Mesenchymal stem cell (in vitro differentiated cells and primary cell): Measurements from ENCODE around the gene ATP6AP2.
"Not testable (repeated sequence)": the region's sequence is repeated elsewhere in the genome, so short reads cannot be mapped to it uniquely, and the experiment has no call there.

Experiments
- DNase-seq: peaks from one replicate; pipeline ENCODE4 v3.0.0-alpha.2; 2013
- H2AFZ ChIP-seq: one replicate; pipeline ENCODE4 v1.6.1; 2013; ENCODE audit warnings: low read depth, mild to moderate bottlenecking, control low read depth, inconsistent platforms, low read length, moderate library complexity
- H2AK5ac ChIP-seq: 2 replicates; pipeline ENCODE4 v1.6.1; 2013; ENCODE audit warnings: low read length, moderate library complexity, mild to moderate bottlenecking, inconsistent platforms; ENCODE audit not compliant: severe bottlenecking
- H2BK120ac ChIP-seq: one replicate; pipeline ENCODE4 v1.6.1; 2013; ENCODE audit warnings: low read depth, mild to moderate bottlenecking, inconsistent platforms, low read length, moderate library complexity
- H2BK12ac ChIP-seq, 2 experiments: one replicate each; pipeline ENCODE4 v1.6.1; 2013; ENCODE audit warnings: inconsistent platforms in 2 of 2, low read length in 2 of 2, mild to moderate bottlenecking in 2 of 2, moderate library complexity in 2 of 2, control low read depth in 1 of 2
- H2BK15ac ChIP-seq: one replicate; pipeline ENCODE4 v1.6.1; 2013; ENCODE audit warnings: mild to moderate bottlenecking, low read depth, inconsistent platforms; ENCODE audit not compliant: poor library complexity, severe bottlenecking
- H2BK5ac ChIP-seq: 2 replicates; pipeline ENCODE4 v1.6.1; 2013; ENCODE audit warnings: low read depth, mild to moderate bottlenecking, low read length, control low read depth, inconsistent platforms; ENCODE audit not compliant: poor library complexity, severe bottlenecking
- H3K14ac ChIP-seq, 2 experiments: one replicate each; pipeline ENCODE4 v1.6.1; 2013; ENCODE audit warnings: inconsistent platforms in 2 of 2, low read length in 2 of 2, control low read depth in 1 of 2, mild to moderate bottlenecking in 1 of 2, moderate library complexity in 1 of 2
- H3K18ac ChIP-seq, 2 experiments: one replicate each; pipeline ENCODE4 v1.6.1; 2013; ENCODE audit warnings: inconsistent platforms in 2 of 2, low read length in 2 of 2, control low read depth in 1 of 2, low read depth in 1 of 2, mild to moderate bottlenecking in 1 of 2
- H3K23ac ChIP-seq, 2 experiments: one replicate each; pipeline ENCODE4 v1.6.1; 2013; ENCODE audit warnings: inconsistent platforms in 2 of 2, low read length in 2 of 2, mild to moderate bottlenecking in 2 of 2, moderate library complexity in 2 of 2, control low read depth in 1 of 2
- H3K27ac ChIP-seq: 2 replicates; pipeline ENCODE4 v1.5.1; 2013; ENCODE audit warnings: mild to moderate bottlenecking, moderate library complexity, low read length, control low read depth, inconsistent platforms; ENCODE audit not compliant: poor library complexity, severe bottlenecking
- H3K27me3 ChIP-seq, 2 experiments: 2 replicates each; pipeline versions ENCODE4 v1.6.1 to v1.7.0; 2013; ENCODE audit warnings: low read length in 2 of 2, mild to moderate bottlenecking in 2 of 2, moderate library complexity in 2 of 2, control low read depth in 1 of 2, inconsistent platforms in 1 of 2; ENCODE audit not compliant: control insufficient read depth in 1 of 2, insufficient read depth in 1 of 2
- H3K36me3 ChIP-seq, 2 experiments: 2 replicates each; pipeline versions ENCODE4 v1.6.1 to v1.7.0; 2013; ENCODE audit warnings: low read length in 2 of 2, control low read depth in 1 of 2, inconsistent platforms in 1 of 2, low read depth in 1 of 2, mild to moderate bottlenecking in 1 of 2; ENCODE audit not compliant: insufficient read depth in 2 of 2, control insufficient read depth in 1 of 2
- H3K4ac ChIP-seq, 2 experiments: one replicate each; pipeline ENCODE4 v1.6.1; 2013; ENCODE audit warnings: inconsistent platforms in 2 of 2, low read length in 2 of 2, mild to moderate bottlenecking in 2 of 2, moderate library complexity in 2 of 2, control low read depth in 1 of 2, low read depth in 1 of 2
- H3K4me1 ChIP-seq: 2 replicates; pipeline ENCODE4 v1.6.1; 2013; ENCODE audit warnings: low read depth, low read length, control low read depth; ENCODE audit not compliant: control insufficient read depth, insufficient read depth
- H3K4me2 ChIP-seq: 2 replicates; pipeline ENCODE4 v1.6.1; 2013; ENCODE audit warnings: low read length, mild to moderate bottlenecking, inconsistent platforms; ENCODE audit not compliant: poor library complexity, severe bottlenecking
- H3K4me3 ChIP-seq, 2 experiments: 2 replicates each; pipeline versions ENCODE4 v1.5.1 to v1.7.0; 2013; ENCODE audit warnings: low read length in 2 of 2, mild to moderate bottlenecking in 2 of 2, control low read depth in 1 of 2, low read depth in 1 of 2; ENCODE audit not compliant: insufficient read depth in 1 of 2
- H3K79me1 ChIP-seq: replicated peaks from 2 replicates; pipeline ENCODE4 v1.6.1; 2013; ENCODE audit warnings: mild to moderate bottlenecking, control low read depth, low read length, inconsistent platforms; ENCODE audit not compliant: poor library complexity, severe bottlenecking
- H3K9ac ChIP-seq: 2 replicates; pipeline ENCODE4 v1.7.0; 2013; ENCODE audit warnings: mild to moderate bottlenecking, low read length, moderate library complexity
- H3K9me3 ChIP-seq: 2 replicates; pipeline ENCODE4 v1.7.0; 2013; ENCODE audit warnings: mild to moderate bottlenecking, low read length; ENCODE audit not compliant: control insufficient read depth
- H4K8ac ChIP-seq: one replicate; pipeline ENCODE4 v1.6.1; 2013; ENCODE audit warnings: inconsistent platforms, mild to moderate bottlenecking, low read length, moderate library complexity
- H4K91ac ChIP-seq: one replicate; pipeline ENCODE4 v1.6.1; 2013; ENCODE audit warnings: mild to moderate bottlenecking, low read length, inconsistent platforms
- WGBS: methylation state at CpG from one replicate; pipeline ENCODE4 v1.1.7; 2013; ENCODE audit warnings: mixed read lengths; 5-methylcytosine and 5-hydroxymethylcytosine counted together

The ATP6AP2 gene

GRCh38 chrX:40579900-40580536 lies 752 bp upstream of the ATP6AP2 start:
- no peak overlapping the region for H3K4ac ChIP-seq
- peak overlapping the region; percentile 56 for H3K4me2 ChIP-seq
- no peaks in the 10 kb centered on the region for H3K9me3 ChIP-seq
- peaks cover 5% of the 10 kb centered on the region for H3K4me1 ChIP-seq
- peak overlapping the region; percentile 78 to 83 for H3K18ac ChIP-seq
- no peak overlapping the region for H2BK15ac ChIP-seq
- no peak overlapping the region for H4K8ac ChIP-seq
- H2BK12ac ChIP-seq, result no peak overlapping the region
- no peak overlapping the region for H2AFZ ChIP-seq
- H3K14ac ChIP-seq, result no peak overlapping the region
- no peak overlapping the region for H3K23ac ChIP-seq
- peak overlapping the region; percentile 93 for H3K9ac ChIP-seq
- no peak for DNase-seq
- no peaks in the 10 kb centered on the region for H3K79me1 ChIP-seq
- peak overlapping the region; percentile 79 to 87 for H3K4me3 ChIP-seq
- WGBS, result 15% methylated on average over 7 of the region's 12 CpGs
- peaks cover 0 to 41% of the 10 kb centered on the region in 2 experiments for H3K27me3 ChIP-seq
- H2BK5ac ChIP-seq, result no peak overlapping the region
- H4K91ac ChIP-seq, result no peak overlapping the region
- H3K27ac ChIP-seq, result peak overlapping the region; percentile 69
- H2BK120ac ChIP-seq, result no peak overlapping the region
- H2AK5ac ChIP-seq, result no peak overlapping the region
- no peaks in the 10 kb centered on the region for H3K36me3 ChIP-seq

GRCh38 chrX:40581336-40581920 lies 658 bp downstream of the ATP6AP2 start:
- H3K36me3 ChIP-seq, result no peaks in the 10 kb centered on the region
- H2BK15ac ChIP-seq, result no peak overlapping the region
- H2BK12ac ChIP-seq, result no peak overlapping the region
- no peaks in the 10 kb centered on the region for H3K79me1 ChIP-seq
- H3K14ac ChIP-seq, result no peak overlapping the region
- 4% methylated on average over 12 of the region's 15 CpGs for WGBS
- H4K8ac ChIP-seq, result no peak overlapping the region
- no peaks in the 10 kb centered on the region for H3K9me3 ChIP-seq
- peak overlapping the region; percentile 93 for H3K9ac ChIP-seq
- peaks cover 5% of the 10 kb centered on the region for H3K4me1 ChIP-seq
- peak overlapping the region; percentile 43 for H3K4me2 ChIP-seq
- H2AK5ac ChIP-seq, result no peak overlapping the region
- peak; percentile 39 for DNase-seq
- no peak overlapping the region for H4K91ac ChIP-seq
- no peak overlapping the region for H3K4ac ChIP-seq
- no peak overlapping the region for H2AFZ ChIP-seq
- H3K23ac ChIP-seq, result no peak overlapping the region
- H3K4me3 ChIP-seq, result peak overlapping the region; percentile 87 to 96
- no peak overlapping the region for H3K27ac ChIP-seq
- no peak overlapping the region for H2BK5ac ChIP-seq
- no peak overlapping the region for H2BK120ac ChIP-seq
- H3K18ac ChIP-seq, result no peak overlapping the region
- peaks cover 0 to 45% of the 10 kb centered on the region in 2 experiments for H3K27me3 ChIP-seq

GRCh38 chrX:40582178-40582577 lies 1.4 kb downstream of the ATP6AP2 start:
- peak overlapping the region in 1 of 2 experiments; percentile 87 for H3K4me3 ChIP-seq
- not testable (repeated sequence) for H4K8ac ChIP-seq, H3K23ac ChIP-seq, H3K9me3 ChIP-seq, H3K4me2 ChIP-seq, H3K18ac ChIP-seq, H4K91ac ChIP-seq, H3K14ac ChIP-seq, DNase-seq, H3K79me1 ChIP-seq, H3K27ac ChIP-seq, H2AK5ac ChIP-seq, H3K4ac ChIP-seq, H2BK120ac ChIP-seq, H2AFZ ChIP-seq, H3K4me1 ChIP-seq, H2BK12ac ChIP-seq, H2BK5ac ChIP-seq, H2BK15ac ChIP-seq, H3K36me3 ChIP-seq
- H3K27me3 ChIP-seq, result peaks cover 0 to 47% of the 10 kb centered on the region in 2 experiments
- peak overlapping the region; percentile 93 for H3K9ac ChIP-seq
- 96% methylated on average over 6 of the region's 13 CpGs for WGBS

- H2BK5ac ChIP-seq, result no peak overlapping the region
- H3K4ac ChIP-seq, result no peak overlapping the region
- no peak overlapping the region for H2AK5ac ChIP-seq
- H4K91ac ChIP-seq, result no peak overlapping the region
- H3K27ac ChIP-seq, result no peak overlapping the region
- H2BK120ac ChIP-seq, result no peak overlapping the region
- peaks cover 0 to 46% of the 10 kb centered on the region in 2 experiments for H3K27me3 ChIP-seq
- 100% methylated on average over 1 of the region's 2 CpGs for WGBS
- H2BK15ac ChIP-seq, result no peak overlapping the region
- no peak overlapping the region for H2BK12ac ChIP-seq
- H3K18ac ChIP-seq, result no peak overlapping the region
- H3K4me2 ChIP-seq, result no peak overlapping the region
- H3K36me3 ChIP-seq, result no peaks in the 10 kb centered on the region
- H3K4me3 ChIP-seq, result no peak overlapping the region
- H3K9ac ChIP-seq, result peak overlapping the region; percentile 16
- H4K8ac ChIP-seq, result no peak overlapping the region
- DNase-seq, result no peak
- no peak overlapping the region for H3K23ac ChIP-seq
- H2AFZ ChIP-seq, result no peak overlapping the region
- peaks cover 5% of the 10 kb centered on the region for H3K4me1 ChIP-seq
- no peaks in the 10 kb centered on the region for H3K9me3 ChIP-seq
- no peaks in the 10 kb centered on the region for H3K79me1 ChIP-seq
- H3K14ac ChIP-seq, result no peak overlapping the region
Measured at GRCh38 chrX:40582811-40583210, 2.0 kb downstream of the ATP6AP2 start.
